M059J (cell line): Measurements from ENCODE around the gene NAMPT. TPM values are rescaled to one million over a fixed set of nuclear protein-coding genes. Genes with fewer than 3 reads are reported as not detected.

Experiments
- total RNA-seq: library from RNA; depleted of rRNA; stranded (reverse); fragments of >200 nt; shearing (Covaris generic); gene quantifications from 2 replicates; pipeline ENCODE4 v1.2.3, GENCODE V29; 2014; rRNA removed

NAMPT gene
- total RNA-seq, 1 experiment from 2014 or later: 204 TPM

Other genes with a start within 250 kb of the NAMPT start
- 69.0 and 98.5 TPM in 2 replicates for gene SYPL1, start 172.7 kb downstream of the NAMPT start, total RNA-seq